SK-N-MC (cell line): ENCODE measurements around the gene OR4C3.

Experiments
- DNase-seq: peaks from one replicate; pipeline ENCODE4 v3.0.0-alpha.2; 2011; ENCODE audit warnings: low read depth, low spot score
- H3K27ac ChIP-seq: fragments of 200-600 bp; sonication (generic); 2 replicates; pipeline ENCODE4 v1.5.1; 2016; ENCODE audit warnings: mixed run types
- H3K36me3 ChIP-seq: fragments of 200-600 bp; sonication (generic); 2 replicates; pipeline ENCODE4 v1.6.1; 2017; ENCODE audit warnings: antibody characterized with exemption, low read length, mixed read lengths; ENCODE audit not compliant: insufficient read depth
- H3K4me3 ChIP-seq: fragments of 200-600 bp; sonication (generic); 2 replicates; pipeline ENCODE4 v1.5.1; 2016
- H3K9ac ChIP-seq: fragments of 200-600 bp; sonication (generic); 2 replicates; pipeline ENCODE4 v1.8.0; 2017; ENCODE audit warnings: mixed run types, mixed read lengths; ENCODE audit not compliant: insufficient read length
- H3K9me3 ChIP-seq: fragments of 200-600 bp; sonication (generic); 2 replicates; pipeline ENCODE4 v1.6.1; 2017; ENCODE audit warnings: low read depth, mild to moderate bottlenecking, antibody characterized with exemption, low read length, moderate library complexity, mixed read lengths
- EZH2 ChIP-seq: fragments of 200-600 bp; sonication (generic); IDR thresholded peaks from one replicate; pipeline ENCODE4 v1.6.1; 2017; ENCODE audit warnings: antibody characterized with exemption
- FOXP2 ChIP-seq: optimal IDR thresholded peaks from 2 replicates; pipeline ENCODE3; 2011; ENCODE audit warnings: mild to moderate bottlenecking, moderate library complexity; ENCODE audit not compliant: insufficient read depth; ENCODE audit errors: extremely low read length, control extremely low read depth
- POLR2AphosphoS5 ChIP-seq: IDR thresholded peaks from 2 replicates; pipeline ENCODE4 v1.6.1; 2012; ENCODE audit warnings: mild to moderate bottlenecking, low read depth, low read length, borderline replicate concordance

Gene OR4C3

GRCh38 chr11:48366365-48366764 is 41.6 kb downstream of the OR4C3 start, which contains the start of gene OR4C5:
OR4C5 (minus strand) TSS chr11:48366465; CDS start chr11:48366465, 0 bp downstream.
- no peak within 1 kb of the TSS for H3K9ac ChIP-seq
- no peak within 1 kb of the TSS for H3K4me3 ChIP-seq
- H3K36me3 ChIP-seq = no peaks in the 10 kb centered on the region
- H3K27ac ChIP-seq = no peak within 1 kb of the TSS
- no peaks in the 10 kb centered on the region for H3K9me3 ChIP-seq
- no peak for TF ChIP-seq EZH2
- no peak for TF ChIP-seq POLR2AphosphoS5
- no peak for TF ChIP-seq FOXP2
- DNase-seq = no peak
